Measurements from ENCODE around the gene HBM.
A peak's percentile ranks its signal among the peaks of the same experiment; 100 is the strongest.
"Not testable (repeated sequence)": the region's sequence is repeated elsewhere in the genome, so short reads cannot be mapped to it uniquely, and the experiment has no call there.

The HBM gene

DNA sequence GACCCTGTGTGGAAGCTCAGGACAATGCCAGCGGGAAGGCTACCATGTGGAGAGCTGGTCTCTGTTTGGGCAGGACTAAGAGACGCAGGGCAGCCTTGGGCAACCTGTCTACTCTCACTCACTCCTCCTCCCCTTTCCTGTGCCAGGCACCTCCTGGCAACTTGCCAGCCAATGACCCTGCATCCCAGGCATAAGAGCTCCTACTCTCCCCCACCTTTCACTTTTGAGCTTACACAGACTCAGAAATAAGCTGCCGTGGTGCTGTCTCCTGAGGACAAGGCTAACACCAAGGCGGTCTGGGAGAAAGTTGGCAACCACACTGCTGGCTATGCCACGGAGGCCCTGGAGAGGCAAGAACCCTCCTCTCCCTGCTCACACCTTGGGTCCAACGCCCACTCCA is 2.6 kb downstream of the HBM start:
- no peak for ATAC-seq
- TF ChIP-seq ARNTL (CRISPR knock-in tag; IDR thresholded peaks at IDR 0.05; ENCODE audit: borderline replicate concordance, low read depth): no peak
- TF ChIP-seq ZC3H10 (CRISPR knock-in tag; IDR thresholded peaks at IDR 0.05): no peak

DNA sequence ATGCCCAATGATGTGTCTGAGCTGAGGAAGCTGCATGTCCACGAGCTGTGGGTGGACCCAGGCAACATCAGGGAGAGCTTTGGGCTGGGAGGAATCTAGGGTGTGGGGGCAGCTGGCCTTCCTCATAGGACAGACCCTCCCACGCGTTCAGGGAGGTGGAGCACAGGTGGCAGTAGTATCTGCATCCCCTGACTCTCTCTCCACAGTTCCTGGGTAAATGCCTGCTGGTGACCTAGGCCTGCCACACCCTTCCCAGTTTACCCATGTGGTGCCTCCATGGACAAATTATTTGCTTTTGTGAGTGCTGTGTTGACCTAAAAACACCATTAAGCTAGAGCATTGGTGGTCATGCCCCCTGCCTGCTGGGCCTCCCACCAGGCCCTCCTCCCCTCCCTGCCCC is 3.2 kb downstream of the HBM start:
- TF ChIP-seq PPARA (CRISPR knock-in tag; IDR thresholded peaks at IDR 0.05; ENCODE audit: borderline replicate concordance) (no peak), ESRRG (CRISPR knock-in tag; IDR thresholded peaks at IDR 0.05) (no peak), TCF4 (CRISPR knock-in tag; IDR thresholded peaks at IDR 0.05; ENCODE audit: borderline replicate concordance) (no peak), BACH2 (CRISPR knock-in tag; IDR thresholded peaks at IDR 0.05; ENCODE audit: borderline replicate concordance) (no peak), ZNF565 (CRISPR knock-in tag; conservative IDR thresholded peaks at IDR 0.05; ENCODE audit: low read depth) (no peak), TSHZ2 (CRISPR knock-in tag; IDR thresholded peaks at IDR 0.05) (no peak), ZNF70 (CRISPR knock-in tag; IDR thresholded peaks at IDR 0.05) (no peak), POU6F1 (CRISPR knock-in tag; IDR thresholded peaks at IDR 0.05; ENCODE audit: borderline replicate concordance, low read depth) (no peak), ZNF8 (CRISPR knock-in tag; IDR thresholded peaks at IDR 0.05) (no peak), CSRNP3 (CRISPR knock-in tag; IDR thresholded peaks at IDR 0.05) (no peak)
- TF ChIP-seq, protein P1, sequence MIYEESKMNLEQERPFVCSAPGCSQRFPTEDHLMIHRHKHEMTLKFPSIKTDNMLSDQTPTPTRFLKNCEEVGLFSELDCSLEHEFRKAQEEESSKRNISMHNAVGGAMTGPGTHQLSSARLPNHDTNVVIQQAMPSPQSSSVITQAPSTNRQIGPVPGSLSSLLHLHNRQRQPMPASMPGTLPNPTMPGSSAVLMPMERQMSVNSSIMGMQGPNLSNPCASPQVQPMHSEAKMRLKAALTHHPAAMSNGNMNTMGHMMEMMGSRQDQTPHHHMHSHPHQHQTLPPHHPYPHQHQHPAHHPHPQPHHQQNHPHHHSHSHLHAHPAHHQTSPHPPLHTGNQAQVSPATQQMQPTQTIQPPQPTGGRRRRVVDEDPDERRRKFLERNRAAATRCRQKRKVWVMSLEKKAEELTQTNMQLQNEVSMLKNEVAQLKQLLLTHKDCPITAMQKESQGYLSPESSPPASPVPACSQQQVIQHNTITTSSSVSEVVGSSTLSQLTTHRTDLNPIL (CRISPR knock-in tag; IDR thresholded peaks at IDR 0.05; ENCODE audit: low read depth): no peak
- ATAC-seq: no peak

DNA sequence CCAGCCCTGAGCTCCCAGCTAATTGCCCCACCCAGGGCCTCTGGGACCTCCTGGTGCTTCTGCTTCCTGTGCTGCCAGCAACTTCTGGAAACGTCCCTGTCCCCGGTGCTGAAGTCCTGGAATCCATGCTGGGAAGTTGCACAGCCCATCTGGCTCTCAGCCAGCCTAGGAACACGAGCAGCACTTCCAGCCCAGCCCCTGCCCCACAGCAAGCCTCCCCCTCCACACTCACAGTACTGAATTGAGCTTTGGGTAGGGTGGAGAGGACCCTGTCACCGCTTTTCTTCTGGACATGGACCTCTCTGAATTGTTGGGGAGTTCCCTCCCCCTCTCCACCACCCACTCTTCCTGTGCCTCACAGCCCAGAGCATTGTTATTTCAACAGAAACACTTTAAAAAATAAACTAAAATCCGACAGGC is 4.3 kb downstream of the HBM start:
- peak; percentile 60 for ATAC-seq

DNA sequence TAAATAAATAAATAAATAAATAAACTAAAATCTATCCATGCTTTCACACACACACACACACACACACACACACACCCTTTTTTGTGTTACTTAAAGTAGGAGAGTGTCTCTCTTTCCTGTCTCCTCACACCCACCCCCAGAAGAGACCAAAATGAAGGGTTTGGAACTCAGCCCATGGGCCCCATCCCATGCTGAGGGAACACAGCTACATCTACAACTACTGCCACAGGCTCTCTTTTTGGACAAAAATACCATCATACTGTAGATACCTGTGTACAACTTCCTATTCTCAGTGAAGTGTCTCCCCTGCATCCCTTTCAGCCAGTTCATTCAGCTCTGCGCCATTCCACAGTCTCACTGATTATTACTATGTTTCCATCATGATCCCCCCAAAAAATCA is 5.0 kb downstream of the HBM start:
- no peak for TF ChIP-seq ZNF8 (CRISPR knock-in tag; IDR thresholded peaks at IDR 0.05)
- no peak for TF ChIP-seq TSHZ2 (CRISPR knock-in tag; IDR thresholded peaks at IDR 0.05)
- no peak for TF ChIP-seq ESRRG (CRISPR knock-in tag; IDR thresholded peaks at IDR 0.05)

DNA sequence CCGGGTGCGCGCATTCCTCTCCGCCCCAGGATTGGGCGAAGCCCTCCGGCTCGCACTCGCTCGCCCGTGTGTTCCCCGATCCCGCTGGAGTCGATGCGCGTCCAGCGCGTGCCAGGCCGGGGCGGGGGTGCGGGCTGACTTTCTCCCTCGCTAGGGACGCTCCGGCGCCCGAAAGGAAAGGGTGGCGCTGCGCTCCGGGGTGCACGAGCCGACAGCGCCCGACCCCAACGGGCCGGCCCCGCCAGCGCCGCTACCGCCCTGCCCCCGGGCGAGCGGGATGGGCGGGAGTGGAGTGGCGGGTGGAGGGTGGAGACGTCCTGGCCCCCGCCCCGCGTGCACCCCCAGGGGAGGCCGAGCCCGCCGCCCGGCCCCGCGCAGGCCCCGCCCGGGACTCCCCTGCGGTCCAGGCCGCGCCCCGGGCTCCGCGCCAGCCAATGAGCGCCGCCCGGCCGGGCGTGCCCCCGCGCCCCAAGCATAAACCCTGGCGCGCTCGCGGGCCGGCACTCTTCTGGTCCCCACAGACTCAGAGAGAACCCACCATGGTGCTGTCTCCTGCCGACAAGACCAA is 6.7 kb downstream of the HBM start, which contains the start of gene HBA2:
Gene HBA2, plus strand, starts transcription at position 503 of the 568 bp plus-strand sequence. Its CDS starts 37 bp downstream, at position 540.
- ATAC-seq: not testable (repeated sequence)

More for the DNA sequence above, 5.0 kb downstream of the HBM start:
- ATAC-seq: no peak

DNA sequence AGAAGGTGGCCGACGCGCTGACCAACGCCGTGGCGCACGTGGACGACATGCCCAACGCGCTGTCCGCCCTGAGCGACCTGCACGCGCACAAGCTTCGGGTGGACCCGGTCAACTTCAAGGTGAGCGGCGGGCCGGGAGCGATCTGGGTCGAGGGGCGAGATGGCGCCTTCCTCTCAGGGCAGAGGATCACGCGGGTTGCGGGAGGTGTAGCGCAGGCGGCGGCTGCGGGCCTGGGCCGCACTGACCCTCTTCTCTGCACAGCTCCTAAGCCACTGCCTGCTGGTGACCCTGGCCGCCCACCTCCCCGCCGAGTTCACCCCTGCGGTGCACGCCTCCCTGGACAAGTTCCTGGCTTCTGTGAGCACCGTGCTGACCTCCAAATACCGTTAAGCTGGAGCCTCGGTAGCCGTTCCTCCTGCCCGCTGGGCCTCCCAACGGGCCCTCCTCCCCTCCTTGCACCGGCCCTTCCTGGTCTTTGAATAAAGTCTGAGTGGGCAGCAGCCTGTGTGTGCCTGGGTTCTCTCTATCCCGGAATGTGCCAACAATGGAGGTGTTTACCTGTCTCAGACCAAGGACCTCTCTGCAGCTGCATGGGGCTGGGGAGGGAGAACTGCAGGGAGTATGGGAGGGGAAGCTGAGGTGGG is 7.6 kb downstream of the HBM start:
- not testable (repeated sequence) for ATAC-seq

DNA sequence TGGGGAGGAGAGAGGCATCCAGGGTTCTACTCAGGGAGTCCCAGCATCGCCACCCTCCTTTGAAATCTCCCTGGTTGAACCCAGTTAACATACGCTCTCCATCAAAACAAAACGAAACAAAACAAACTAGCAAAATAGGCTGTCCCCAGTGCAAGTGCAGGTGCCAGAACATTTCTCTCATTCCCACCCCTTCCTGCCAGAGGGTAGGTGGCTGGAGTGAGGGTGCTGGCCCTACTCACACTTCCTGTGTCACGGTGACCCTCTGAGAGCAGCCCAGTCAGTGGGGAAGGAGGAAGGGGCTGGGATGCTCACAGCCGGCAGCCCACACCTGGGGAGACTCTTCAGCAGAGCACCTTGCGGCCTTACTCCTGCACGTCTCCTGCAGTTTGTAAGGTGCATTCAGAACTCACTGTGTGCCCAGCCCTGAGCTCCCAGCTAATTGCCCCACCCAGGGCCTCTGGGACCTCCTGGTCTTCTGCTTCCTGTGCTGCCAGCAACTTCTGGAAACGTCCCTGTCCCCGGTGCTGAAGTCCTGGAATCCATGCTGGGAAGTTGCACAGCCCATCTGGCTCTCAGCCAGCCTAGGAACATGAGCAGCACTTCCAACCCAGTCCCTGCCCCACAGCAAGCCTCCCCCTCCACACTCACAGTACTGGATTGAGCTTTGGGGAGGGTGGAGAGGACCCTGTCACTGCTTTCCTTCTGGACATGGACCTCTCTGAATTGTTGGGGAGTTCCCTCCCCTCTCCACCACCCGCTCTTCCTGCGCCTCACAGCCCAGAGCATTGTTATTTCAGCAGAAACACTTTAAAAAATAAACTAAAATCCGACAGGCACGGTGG is 8.4 kb downstream of the HBM start:
- ATAC-seq: peak; percentile 28

All from SK-N-SH treated with all-trans-retinoic acid at 6 μM for 48 hours (cell line).